GM12878 (cell line): ENCODE measurements around the gene CYP4V2. TPM values are rescaled to one million over a fixed set of nuclear protein-coding genes. Genes with fewer than 3 reads are reported as not detected.

Source experiments
- ATAC-seq: fragments of 200-7000 bp; cut with Tn5 transposase; 3 replicates; pipeline ENCODE4 v1.9.1; 2020; ENCODE audit warnings: mild to moderate bottlenecking, moderate library complexity
- BruUV-seq: library from RNA; stranded (reverse); fragments of 400-500 nt; replicated peaks from 2 replicates; lab custom pipeline; 2021; lab: Mats Ljungman, UMichigan
- CTCF ChIA-PET: fragments of 300-600 bp; sonication (Branson Sonifier 250); formaldehyde crosslinking; extraction: SDS; loops from one replicate; lab custom pipeline; 2021; ENCODE audit warnings: inconsistent platforms; lab: Yijun Ruan, JAX
- POLR2A ChIA-PET: fragments of 350-600 bp; formaldehyde crosslinking; extraction: SDS; loops from one replicate; lab custom pipeline; 2021; ENCODE audit warnings: inconsistent platforms; lab: Charles Lee
- RAD21 ChIA-PET: fragments of 300-600 bp; sonication (Branson Sonifier 250); formaldehyde crosslinking; loops from one replicate; lab custom pipeline; 2023; ENCODE audit warnings: antibody characterized with exemption; ENCODE audit not compliant: unreplicated experiment; lab: Charles Lee
- SMC1A ChIA-PET: fragments of 300-600 bp; sonication (Branson Sonifier 250); formaldehyde crosslinking; loops from one replicate; lab custom pipeline; 2023; ENCODE audit not compliant: unreplicated experiment, uncharacterized antibody; lab: Charles Lee
- DNase-seq: peaks from one replicate; pipeline ENCODE4 v3.0.0-alpha.2; 2011; ENCODE audit warnings: low read depth, low spot score
- FAIRE-seq: peaks from 3 replicates; lab custom pipeline; 2011; peaks lifted over from hg19 to GRCh38; lab: Jason Lieb, UNC
- H2AFZ ChIP-seq: 2 replicates; pipeline ENCODE4 v1.6.0; 2011; ENCODE audit warnings: low read depth, low read length, control low read depth; ENCODE audit not compliant: control insufficient read depth
- H3K27ac ChIP-seq: 2 replicates; pipeline ENCODE4 v1.5.1; 2011; ENCODE audit warnings: control low read depth; ENCODE audit not compliant: control insufficient read depth, insufficient read depth
- H3K27me3 ChIP-seq, 2 experiments: replicated peaks in 1 of 2; 2 replicates each; pipeline versions ENCODE4 v1.6.0 to v1.6.1; 2011; ENCODE audit warnings: low read length in 1 of 2; ENCODE audit not compliant: control insufficient read depth in 2 of 2, insufficient read depth in 2 of 2
- H3K36me3 ChIP-seq, 2 experiments: 2 replicates each; pipeline ENCODE4 v1.5.1; 2011; ENCODE audit warnings: low read length in 1 of 2; ENCODE audit not compliant: control insufficient read depth in 2 of 2, insufficient read depth in 2 of 2
- H3K4me1 ChIP-seq: 2 replicates; pipeline ENCODE4 v1.6.1; 2011; ENCODE audit warnings: mild to moderate bottlenecking, low read length, moderate library complexity, mixed read lengths; ENCODE audit not compliant: control insufficient read depth, insufficient read depth
- H3K4me2 ChIP-seq: 2 replicates; pipeline ENCODE4 v1.6.0; 2011; ENCODE audit warnings: control low read depth; ENCODE audit not compliant: control insufficient read depth, insufficient read depth
- H3K4me3 ChIP-seq: fragments of 200-600 bp; sonication (generic); 2 replicates; pipeline ENCODE4 v1.5.1; 2016
- H3K79me2 ChIP-seq: 2 replicates; pipeline ENCODE4 v1.6.0; 2011; ENCODE audit warnings: low read length; ENCODE audit not compliant: control insufficient read depth, insufficient read depth
- H3K9ac ChIP-seq: 2 replicates; pipeline ENCODE4 v1.8.0; 2011; ENCODE audit warnings: low read length, control low read depth, mixed read lengths; ENCODE audit not compliant: control insufficient read depth, insufficient read depth
- H3K9me3 ChIP-seq: replicated peaks from 3 replicates; pipeline ENCODE4 v1.5.1; 2011; ENCODE audit warnings: mild to moderate bottlenecking, low read length; ENCODE audit not compliant: control insufficient read depth, insufficient read depth
- H4K20me1 ChIP-seq: 2 replicates; pipeline ENCODE4 v1.6.0; 2011; ENCODE audit not compliant: control insufficient read depth, insufficient read depth
- ASH2L ChIP-seq: fragments of 300-600, 200-600 bp; sonication (generic); IDR thresholded peaks from 2 replicates; pipeline ENCODE4 v1.6.1; 2017; ENCODE audit warnings: low read depth, mild to moderate bottlenecking, borderline replicate concordance
- BRCA1 ChIP-seq: IDR thresholded peaks from 2 replicates; pipeline ENCODE4 v1.6.1; 2011; ENCODE audit warnings: low read depth, low read length, improper control_type of control experiment
- CEBPB ChIP-seq, 2 experiments: fragments of 150-350 bp in 1 of 2; IDR thresholded peaks; 2 replicates each; pipeline ENCODE4 v1.6.1; 2012 to 2014; ENCODE audit warnings: low read depth in 2 of 2, low read length in 2 of 2, borderline replicate concordance in 1 of 2, inconsistent platforms in 1 of 2
- CEBPZ ChIP-seq: fragments of 150-350 bp; IDR thresholded peaks from 2 replicates; pipeline ENCODE4 v1.6.1; 2016; ENCODE audit warnings: low read depth, low read length
- EP300 ChIP-seq, 2 experiments: fragments of 150-350 bp in 1 of 2; IDR thresholded peaks; 2 replicates each; pipeline ENCODE4 v1.6.1; 2011 to 2012; ENCODE audit warnings: low read depth in 2 of 2, low read length in 2 of 2, borderline replicate concordance in 1 of 2, improper control_type of control experiment in 1 of 2, inconsistent platforms in 1 of 2; ENCODE audit not compliant: control insufficient read depth in 1 of 2
- FOXK2 ChIP-seq: fragments of 450-650 bp; IDR thresholded peaks from 2 replicates; pipeline ENCODE4 v1.6.1; 2017; ENCODE audit warnings: mild to moderate bottlenecking, moderate library complexity
- MAX ChIP-seq: IDR thresholded peaks from 2 replicates; pipeline ENCODE4 v1.6.1; 2012; ENCODE audit warnings: low read depth, low read length, improper control_type of control experiment
- PAX5 ChIP-seq: IDR thresholded peaks from 2 replicates; pipeline ENCODE4 v1.6.1; 2011; ENCODE audit warnings: low read depth, low read length, borderline replicate concordance
- RFX5 ChIP-seq: IDR thresholded peaks from 2 replicates; pipeline ENCODE4 v1.6.1; 2011; ENCODE audit warnings: low read depth, low read length, improper control_type of control experiment
- SMC3 ChIP-seq: IDR thresholded peaks from 2 replicates; pipeline ENCODE4 v1.6.1; 2011; ENCODE audit warnings: low read length, improper control_type of control experiment, borderline replicate concordance
- SPI1 ChIP-seq: IDR thresholded peaks from 2 replicates; pipeline ENCODE4 v1.6.1; 2011; ENCODE audit warnings: low read depth, mild to moderate bottlenecking, low read length, moderate library complexity, borderline replicate concordance; ENCODE audit not compliant: insufficient read depth
- ZBTB4 ChIP-seq: fragments of 450-650 bp; formaldehyde crosslinking; IDR thresholded peaks from 2 replicates; pipeline ENCODE4 v1.4.0; 2022; ENCODE audit warnings: mild to moderate bottlenecking, moderate library complexity
- WGBS: methylation state at CpG from one replicate; pipeline ENCODE4 v1.1.6; 2016; ENCODE audit warnings: low lambda C conversion rate; ENCODE audit not compliant: insufficient replicate concordance, insufficient coverage; ENCODE audit errors: missing lambda C conversion rate; 5-methylcytosine and 5-hydroxymethylcytosine counted together
- in situ Hi-C: fragments of 300-500 bp; cut with MboI; formaldehyde crosslinking; loops from 9 replicates; pipeline ENCODE4 v1.14.3; 2018; ENCODE audit warnings: mixed read lengths
- intact Hi-C: fragments of 100-400 bp; cut with micrococcal nuclease; formaldehyde crosslinking; loops from one replicate; pipeline ENCODE4 v1.14.2; 2022; ENCODE audit not compliant: unreplicated experiment
- polyA plus RNA-seq, 11 experiments: library from polyadenylated mRNA; depleted of rRNA in 4 of 11; unstranded in 6 of 11; stranded (reverse) in 5 of 11; fragments of >200 nt; fragmentation: Nextera tagmentation in 4 of 11; fragmentation: Illumina TruSeq in 1 of 11; extraction: Ambion mirVana in 4 of 11; extraction: Trizol in 1 of 11; gene quantifications; 1 replicate in 1 of 11; 2 replicates in 10 of 11; pipeline versions ENCODE4 v1.2.1 to v1.2.3, GENCODE V29; 2011 to 2016; ENCODE audit warnings: inconsistent platforms in 2 of 11, missing spikeins in 2 of 11, low read depth in 1 of 11
- total RNA-seq, 4 experiments: library from RNA; depleted of rRNA in 3 of 4; stranded (reverse); fragments of >200 nt in 3 of 4; fragmentation: Illumina TruSeq in 1 of 4; extraction: Trizol in 1 of 4; gene quantifications; 2 replicates each; pipeline versions ENCODE4 v1.2.1 to v1.2.3, GENCODE V29; 2013 to 2021

CYP4V2 gene
- total and polyA plus RNA-seq, 10 of the 15 experiments (the other 5 are each of a cell fraction or from before 2014, with no cell fraction given), result 1.2 to 8.2 (median 6.8) TPM

- TF ChIP-seq ZBTB4 (CRISPR knock-in tag), result no peak
- TF ChIP-seq RFX5, result no peak
- TF ChIP-seq MAX, result no peak
- no peak for TF ChIP-seq SPI1
- no peak for TF ChIP-seq CEBPB (IDR thresholded peaks at IDR 0.05; ENCODE audit: borderline replicate concordance in 1 of 2, low read depth in 2 of 2, low read length in 2 of 2)
- TF ChIP-seq FOXK2, result no peak
- no peak for TF ChIP-seq EP300 (IDR thresholded peaks at IDR 0.05; ENCODE audit: borderline replicate concordance in 1 of 2, control insufficient read depth in 1 of 2, low read depth in 2 of 2, low read length in 2 of 2)
- no peak for TF ChIP-seq BRCA1
These were observed 66.9 kb downstream of the CYP4V2 start (continued) for GRCh38 chr4:186258216-186258811.

GRCh38 chr4:186260117-186260503 lies 68.7 kb downstream of the CYP4V2 start:
- no peaks in the 10 kb centered on the region; a peak in 1 of 4 replicates for H3K27me3 ChIP-seq
- H3K4me2 ChIP-seq, result no peak overlapping the region
- no peaks in the 10 kb centered on the region for H3K36me3 ChIP-seq
- H3K79me2 ChIP-seq, result no peaks in the 10 kb centered on the region
- SMC1A ChIA-PET, result no interaction called here
- 53% methylated on average over 6 of the region's 6 CpGs for WGBS
- H3K27ac ChIP-seq, result no peak overlapping the region
- no peak for FAIRE-seq
- no TSS peak for BruUV-seq
- no peaks in the 10 kb centered on the region for H3K4me1 ChIP-seq
- H4K20me1 ChIP-seq, result no peaks in the 10 kb centered on the region
- RAD21 ChIA-PET, result no interaction called here
- POLR2A ChIA-PET, result no interaction called here
- no peak overlapping the region for H3K4me3 ChIP-seq
- H3K9ac ChIP-seq, result no peak overlapping the region
- no peaks in the 10 kb centered on the region for H3K9me3 ChIP-seq
- CTCF ChIA-PET, result no interaction called here
- ATAC-seq, result no peak
- DNase-seq, result no peak
- in situ Hi-C loops (no loop called here), intact Hi-C loops (no loop called here)
- H2AFZ ChIP-seq, result no peak overlapping the region
- TF ChIP-seq CEBPZ (no peak), SMC3 (no peak), ASH2L (no peak), PAX5 (no peak)
